T-helper 1 cell treated with Interleukin-12 subunit alpha and Interleukin-12 subunit beta and Interleukin-4 antibody, amounts not matched to agents 30 μg/mL and 1 μg/mL, for 36 hours (primary cell): ENCODE measurements around the gene DCHS1.

Source experiments
- H3K27ac Mint-ChIP-seq: one replicate; pipeline ENCODE4 v1.8.0; 2021; ENCODE audit warnings: mild to moderate bottlenecking, mixed read lengths
- H3K27me3 Mint-ChIP-seq: one replicate; pipeline ENCODE4 v1.8.0; 2021; ENCODE audit warnings: low read depth, mixed read lengths
- H3K36me3 Mint-ChIP-seq: one replicate; pipeline ENCODE4 v1.8.0; 2021; ENCODE audit warnings: low read depth, mixed read lengths
- H3K4me1 Mint-ChIP-seq: one replicate; pipeline ENCODE4 v1.8.0; 2021; ENCODE audit warnings: low read depth, mixed read lengths
- H3K4me3 Mint-ChIP-seq: one replicate; pipeline ENCODE4 v1.8.0; 2021; ENCODE audit warnings: mild to moderate bottlenecking, moderate library complexity, mixed read lengths
- H3K9me3 Mint-ChIP-seq: one replicate; pipeline ENCODE4 v1.8.0; 2021; ENCODE audit warnings: mixed read lengths

Gene DCHS1

DNA sequence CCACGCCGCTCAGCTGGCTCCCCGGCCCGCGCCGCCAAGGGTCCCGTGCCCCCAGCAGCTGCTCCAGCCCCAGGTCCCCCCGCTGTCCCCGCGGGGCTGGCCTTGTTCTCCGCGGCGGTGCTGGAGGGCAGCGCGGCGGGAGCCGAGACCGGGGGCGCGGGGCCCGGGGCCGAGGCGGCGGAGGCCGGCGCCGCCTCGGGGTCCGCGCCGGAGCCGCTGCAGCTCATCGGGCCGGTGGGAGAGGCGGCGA, 43.7 kb downstream of the DCHS1 start:
- H3K9me3 Mint-ChIP-seq: no peaks in the 10 kb centered on the region
- H3K36me3 Mint-ChIP-seq: peaks cover 47% of the 10 kb centered on the region
- peaks cover 35% of the 10 kb centered on the region for H3K4me1 Mint-ChIP-seq
- peak overlapping the region; percentile 95 for H3K27ac Mint-ChIP-seq
- peak overlapping the region; percentile 95 for H3K4me3 Mint-ChIP-seq
- H3K27me3 Mint-ChIP-seq: no peaks in the 10 kb centered on the region

DNA sequence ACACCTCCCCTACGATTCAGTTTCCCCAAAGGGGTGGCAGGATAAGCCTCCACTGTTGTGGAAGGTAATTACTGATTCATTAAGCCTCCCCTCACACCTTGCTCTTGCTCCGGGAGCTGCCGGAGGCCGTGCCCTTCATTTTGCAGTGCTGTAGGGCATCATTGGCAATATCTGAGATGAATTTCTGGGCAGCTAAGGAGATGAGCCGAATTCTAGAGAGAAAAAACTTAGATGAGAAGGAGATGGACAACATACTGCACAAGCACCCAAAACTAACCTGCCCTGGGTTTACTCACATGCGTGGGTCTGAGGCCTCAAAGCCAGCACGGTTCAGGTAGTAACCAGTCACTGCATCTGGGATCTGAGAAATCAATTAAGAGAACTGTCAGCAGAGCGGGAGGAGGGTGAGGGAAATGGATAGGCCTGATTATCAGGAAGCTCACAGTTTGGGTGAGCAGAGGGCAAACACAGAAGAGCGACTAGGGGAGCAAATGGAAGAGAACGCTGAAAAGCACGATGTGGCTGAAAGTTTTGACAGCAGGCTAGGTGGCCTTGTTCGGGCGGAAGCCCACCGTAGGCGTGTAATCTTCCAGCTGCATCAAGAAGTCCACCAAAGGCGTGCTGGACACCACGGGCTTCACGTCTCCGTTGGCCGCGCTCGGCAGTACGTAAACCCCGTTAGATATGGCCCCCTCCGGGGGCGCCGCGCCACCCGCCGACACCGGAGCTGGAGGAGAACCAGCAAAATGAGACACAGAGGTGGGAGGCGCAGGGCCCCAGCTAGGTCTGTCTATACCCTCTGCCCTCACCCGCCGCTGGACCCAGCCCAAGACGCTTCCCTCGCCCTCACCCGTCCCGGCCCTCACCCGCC, 44.3 kb downstream of the DCHS1 start:
- peak overlapping the region; percentile 95 for H3K4me3 Mint-ChIP-seq
- H3K36me3 Mint-ChIP-seq: peaks cover 45% of the 10 kb centered on the region
- peaks cover 37% of the 10 kb centered on the region for H3K4me1 Mint-ChIP-seq
- no peaks in the 10 kb centered on the region for H3K27me3 Mint-ChIP-seq
- peak overlapping the region; percentile 95 for H3K27ac Mint-ChIP-seq
- no peaks in the 10 kb centered on the region for H3K9me3 Mint-ChIP-seq

DNA sequence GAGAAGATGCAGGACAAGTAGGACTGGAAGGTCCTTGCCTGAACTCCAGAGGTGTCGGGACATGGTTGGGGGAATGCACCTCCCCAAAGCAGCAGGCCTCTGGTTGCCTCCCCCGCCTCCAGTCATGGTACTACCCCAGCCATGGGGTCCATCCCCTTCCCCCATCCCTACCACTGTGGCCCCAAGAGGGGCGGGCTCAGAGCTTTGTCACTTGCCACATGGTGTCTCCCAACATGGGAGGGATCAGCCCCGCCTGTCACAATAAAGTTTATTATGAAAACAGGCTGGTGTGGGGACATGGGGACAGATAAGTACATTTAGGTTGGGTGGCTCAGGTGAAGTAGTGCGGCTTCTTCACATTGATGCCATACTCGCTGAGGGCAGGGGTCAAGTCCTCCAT, 45.0 kb downstream of the DCHS1 start:
- no peaks in the 10 kb centered on the region for H3K9me3 Mint-ChIP-seq
- no peaks in the 10 kb centered on the region for H3K27me3 Mint-ChIP-seq
- H3K4me3 Mint-ChIP-seq: peak overlapping the region; percentile 95
- H3K36me3 Mint-ChIP-seq: peaks cover 43% of the 10 kb centered on the region
- H3K4me1 Mint-ChIP-seq: peaks cover 38% of the 10 kb centered on the region
- peak overlapping the region; percentile 16 for H3K27ac Mint-ChIP-seq

DNA sequence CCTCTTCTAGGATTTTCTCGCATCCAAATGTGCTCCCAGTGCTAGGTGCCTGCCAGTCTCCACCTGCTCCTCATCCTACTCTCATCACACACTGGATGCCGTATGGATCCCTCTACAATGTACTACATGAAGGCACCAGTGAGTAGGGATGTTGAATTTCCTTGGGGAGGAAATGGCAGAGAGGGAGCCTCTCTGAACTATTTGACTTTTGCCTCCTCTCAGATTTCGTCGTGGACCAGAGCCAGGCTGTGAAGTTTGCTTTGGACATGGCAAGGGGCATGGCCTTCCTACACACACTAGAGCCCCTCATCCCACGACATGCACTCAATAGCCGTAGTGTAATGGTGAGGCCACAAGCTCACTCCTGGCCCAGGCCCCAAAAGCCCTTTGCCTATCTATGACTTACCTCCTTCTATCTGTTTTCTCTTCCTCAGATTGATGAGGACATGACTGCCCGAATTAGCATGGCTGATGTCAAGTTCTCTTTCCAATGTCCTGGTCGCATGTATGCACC, 46.0 kb downstream of the DCHS1 start:
- no peaks in the 10 kb centered on the region for H3K9me3 Mint-ChIP-seq
- H3K27me3 Mint-ChIP-seq: no peaks in the 10 kb centered on the region
- peaks cover 39% of the 10 kb centered on the region for H3K4me1 Mint-ChIP-seq
- H3K36me3 Mint-ChIP-seq: peaks cover 36% of the 10 kb centered on the region
- no peak overlapping the region for H3K27ac Mint-ChIP-seq
- H3K4me3 Mint-ChIP-seq: peak overlapping the region; percentile 20

DNA sequence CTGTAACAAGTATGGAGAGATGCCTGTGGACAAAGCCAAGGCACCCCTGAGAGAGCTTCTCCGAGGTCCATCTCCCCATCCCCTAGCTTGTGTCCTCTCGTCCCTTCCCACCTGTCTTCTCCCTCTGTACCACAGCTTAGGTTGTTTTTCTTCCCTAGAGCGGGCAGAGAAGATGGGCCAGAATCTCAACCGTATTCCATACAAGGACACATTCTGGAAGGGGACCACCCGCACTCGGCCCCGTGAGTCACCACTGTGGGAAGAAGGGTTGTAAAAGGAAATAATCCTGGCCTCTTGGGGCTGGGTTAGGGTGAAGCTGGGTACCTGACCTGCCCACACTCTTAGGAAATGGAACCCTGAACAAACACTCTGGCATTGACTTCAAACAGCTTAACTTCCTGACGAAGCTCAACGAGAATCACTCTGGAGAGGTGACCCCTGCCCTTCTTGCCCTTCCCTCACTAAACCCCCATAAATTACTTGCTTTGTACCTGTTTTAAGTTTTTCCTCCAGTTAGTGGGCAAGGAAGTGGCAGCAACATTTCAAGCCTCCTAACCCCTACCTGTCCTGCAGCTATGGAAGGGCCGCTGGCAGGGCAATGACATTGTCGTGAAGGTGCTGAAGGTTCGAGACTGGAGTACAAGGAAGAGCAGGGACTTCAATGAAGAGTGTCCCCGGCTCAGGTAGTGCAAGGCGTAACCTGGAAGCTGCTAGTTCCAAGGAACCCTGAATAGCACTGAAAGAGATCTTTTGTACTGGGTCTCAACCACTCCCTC, 46.7 kb downstream of the DCHS1 start:
- Mint-ChIP-seq H3K4me3 (no peak overlapping the region), H3K27me3 (no peaks in the 10 kb centered on the region), H3K4me1 (peaks cover 39% of the 10 kb centered on the region), H3K36me3 (peaks cover 36% of the 10 kb centered on the region), H3K9me3 (no peaks in the 10 kb centered on the region), H3K27ac (no peak overlapping the region)

DNA sequence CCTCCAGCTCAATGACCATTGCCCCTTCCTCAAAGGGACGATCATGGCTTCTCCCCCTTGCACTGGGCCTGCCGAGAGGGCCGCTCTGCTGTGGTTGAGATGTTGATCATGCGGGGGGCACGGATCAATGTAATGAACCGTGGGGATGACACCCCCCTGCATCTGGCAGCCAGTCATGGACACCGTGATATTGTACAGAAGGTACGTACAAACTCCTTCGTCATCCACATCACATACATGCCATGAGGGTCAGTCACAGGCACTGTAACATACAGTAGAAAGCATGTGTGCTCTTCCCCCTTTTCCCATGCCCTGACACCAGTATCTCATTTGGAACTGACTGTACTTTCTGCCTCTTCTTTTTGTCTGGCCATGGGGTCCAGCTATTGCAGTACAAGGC, 47.6 kb downstream of the DCHS1 start:
- no peak overlapping the region for H3K27ac Mint-ChIP-seq
- H3K4me1 Mint-ChIP-seq: peaks cover 39% of the 10 kb centered on the region
- H3K27me3 Mint-ChIP-seq: no peaks in the 10 kb centered on the region
- peaks cover 36% of the 10 kb centered on the region for H3K36me3 Mint-ChIP-seq
- no peaks in the 10 kb centered on the region for H3K9me3 Mint-ChIP-seq
- H3K4me3 Mint-ChIP-seq: no peak overlapping the region

DNA sequence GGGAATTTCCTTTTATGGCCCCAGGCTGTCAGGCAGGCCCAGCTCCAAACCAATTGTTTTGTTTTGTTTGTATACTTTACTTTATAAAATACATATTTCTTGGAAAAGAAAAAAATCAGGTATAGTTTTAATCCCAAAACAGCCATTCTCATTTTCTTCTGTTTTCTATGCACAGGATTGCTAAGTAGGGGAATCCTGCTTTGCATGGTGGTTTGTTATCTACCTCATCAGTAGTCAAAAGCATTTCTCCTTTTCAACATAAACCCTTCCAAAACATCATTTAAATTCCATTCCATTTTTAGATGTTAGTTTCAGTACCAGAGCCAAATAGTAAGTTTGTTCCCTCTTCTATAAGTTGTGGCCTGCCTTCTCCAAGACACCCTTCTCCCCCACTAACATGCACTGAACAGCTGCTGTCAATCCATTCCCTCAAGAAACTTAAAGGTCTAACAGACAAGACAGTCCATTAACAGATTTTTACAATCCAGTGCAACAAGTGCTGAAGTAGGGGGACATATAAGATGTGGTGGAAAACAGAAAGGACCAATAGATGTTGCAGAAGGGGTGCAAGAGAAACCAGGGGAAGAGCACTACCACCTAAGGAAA, 48.3 kb downstream of the DCHS1 start:
- H3K9me3 Mint-ChIP-seq: no peaks in the 10 kb centered on the region
- H3K4me3 Mint-ChIP-seq: peak overlapping the region; percentile 60
- H3K4me1 Mint-ChIP-seq: peaks cover 39% of the 10 kb centered on the region
- no peaks in the 10 kb centered on the region for H3K27me3 Mint-ChIP-seq
- peaks cover 36% of the 10 kb centered on the region for H3K36me3 Mint-ChIP-seq
- peak overlapping the region; percentile 80 for H3K27ac Mint-ChIP-seq

DNA sequence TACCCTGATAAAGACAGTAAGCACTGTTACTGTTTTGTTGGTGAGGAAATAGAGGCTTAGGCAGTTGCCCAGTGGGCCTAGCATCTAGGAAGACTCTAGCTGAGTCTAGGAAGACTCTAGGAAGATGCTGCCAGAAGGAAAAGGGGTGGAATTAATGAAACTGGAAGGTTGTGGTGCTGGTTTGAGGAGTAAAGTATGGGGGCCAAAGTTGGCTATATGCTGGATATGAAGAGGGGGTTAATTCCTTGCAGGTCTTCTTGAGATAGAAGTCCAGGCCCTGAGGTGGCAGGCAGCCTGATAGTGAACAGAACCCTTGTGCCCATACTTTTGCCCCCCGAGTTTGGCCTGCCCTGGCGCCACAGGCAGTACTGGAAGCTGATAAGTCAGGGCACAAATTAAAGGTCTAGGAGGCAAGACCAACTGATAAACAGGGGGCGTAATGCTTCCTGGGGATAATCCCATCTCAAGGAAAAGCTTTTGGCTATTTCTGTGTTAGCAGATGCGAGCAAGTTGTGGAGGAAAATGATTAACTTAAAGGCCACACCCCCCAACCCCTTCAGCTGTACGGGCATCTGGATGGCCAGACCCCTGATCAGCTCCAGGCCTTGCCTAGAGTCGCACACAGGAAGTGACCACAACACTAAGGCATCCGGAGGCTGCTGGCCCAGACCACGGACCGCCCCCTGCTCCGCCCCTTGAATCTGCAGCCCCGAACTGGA, 49.0 kb downstream of the DCHS1 start:
- peaks cover 40% of the 10 kb centered on the region for H3K36me3 Mint-ChIP-seq
- peaks cover 39% of the 10 kb centered on the region for H3K4me1 Mint-ChIP-seq
- H3K9me3 Mint-ChIP-seq: no peaks in the 10 kb centered on the region
- no peaks in the 10 kb centered on the region for H3K27me3 Mint-ChIP-seq
- peak overlapping the region; percentile 80 for H3K27ac Mint-ChIP-seq
- no peak overlapping the region for H3K4me3 Mint-ChIP-seq

DNA sequence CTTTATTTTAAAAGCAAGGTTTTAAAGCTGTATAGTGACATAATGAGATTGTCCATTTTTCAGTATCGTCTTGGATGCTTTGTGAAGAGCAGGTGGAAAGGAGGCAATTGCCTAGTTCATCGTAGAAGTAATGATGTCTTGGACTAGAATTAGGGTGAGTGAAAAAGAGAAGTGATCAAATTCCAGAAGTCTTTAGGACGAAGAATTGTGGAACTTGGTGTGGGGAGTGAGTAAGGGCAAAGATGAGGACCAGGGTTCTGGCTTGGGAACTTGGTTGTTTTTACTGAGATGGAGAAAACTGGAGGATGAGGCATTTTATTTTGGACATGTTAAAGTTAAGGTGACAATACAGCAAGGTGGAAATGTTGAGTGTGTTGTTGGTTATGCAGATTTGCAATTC, 50.8 kb downstream of the DCHS1 start:
- Mint-ChIP-seq H3K27ac (no peak overlapping the region), H3K9me3 (no peaks in the 10 kb centered on the region), H3K4me1 (peaks cover 30% of the 10 kb centered on the region), H3K4me3 (no peak overlapping the region), H3K27me3 (no peaks in the 10 kb centered on the region), H3K36me3 (peaks cover 28% of the 10 kb centered on the region)

DNA sequence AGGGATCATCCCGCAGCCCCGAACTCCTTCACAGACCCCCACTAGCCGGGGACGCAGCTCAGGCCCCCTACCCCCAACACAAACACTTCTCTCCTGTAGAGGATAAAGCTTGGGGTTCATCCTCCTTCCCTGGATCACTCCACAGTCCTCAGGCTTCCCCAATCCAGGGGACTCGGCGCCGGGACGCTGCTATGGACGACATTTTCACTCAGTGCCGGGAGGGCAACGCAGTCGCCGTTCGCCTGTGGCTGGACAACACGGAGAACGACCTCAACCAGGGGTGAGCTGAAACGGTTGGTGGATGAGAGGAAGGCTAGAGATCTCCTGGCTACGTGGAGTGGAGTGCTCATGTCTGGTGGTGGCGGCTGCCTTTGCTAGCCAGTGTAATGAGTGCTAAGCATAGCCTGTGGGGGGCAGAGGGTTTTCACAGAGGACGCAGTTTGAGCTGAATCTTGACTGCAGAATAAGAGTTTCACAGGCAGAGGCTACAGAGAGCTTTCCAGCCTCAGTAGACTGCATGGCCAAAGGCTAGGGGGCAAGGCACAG, 51.5 kb downstream of the DCHS1 start:
- H3K27me3 Mint-ChIP-seq: no peaks in the 10 kb centered on the region
- H3K9me3 Mint-ChIP-seq: no peaks in the 10 kb centered on the region
- H3K27ac Mint-ChIP-seq: no peak overlapping the region
- H3K4me1 Mint-ChIP-seq: peaks cover 31% of the 10 kb centered on the region
- H3K4me3 Mint-ChIP-seq: no peak overlapping the region
- peaks cover 28% of the 10 kb centered on the region for H3K36me3 Mint-ChIP-seq

DNA sequence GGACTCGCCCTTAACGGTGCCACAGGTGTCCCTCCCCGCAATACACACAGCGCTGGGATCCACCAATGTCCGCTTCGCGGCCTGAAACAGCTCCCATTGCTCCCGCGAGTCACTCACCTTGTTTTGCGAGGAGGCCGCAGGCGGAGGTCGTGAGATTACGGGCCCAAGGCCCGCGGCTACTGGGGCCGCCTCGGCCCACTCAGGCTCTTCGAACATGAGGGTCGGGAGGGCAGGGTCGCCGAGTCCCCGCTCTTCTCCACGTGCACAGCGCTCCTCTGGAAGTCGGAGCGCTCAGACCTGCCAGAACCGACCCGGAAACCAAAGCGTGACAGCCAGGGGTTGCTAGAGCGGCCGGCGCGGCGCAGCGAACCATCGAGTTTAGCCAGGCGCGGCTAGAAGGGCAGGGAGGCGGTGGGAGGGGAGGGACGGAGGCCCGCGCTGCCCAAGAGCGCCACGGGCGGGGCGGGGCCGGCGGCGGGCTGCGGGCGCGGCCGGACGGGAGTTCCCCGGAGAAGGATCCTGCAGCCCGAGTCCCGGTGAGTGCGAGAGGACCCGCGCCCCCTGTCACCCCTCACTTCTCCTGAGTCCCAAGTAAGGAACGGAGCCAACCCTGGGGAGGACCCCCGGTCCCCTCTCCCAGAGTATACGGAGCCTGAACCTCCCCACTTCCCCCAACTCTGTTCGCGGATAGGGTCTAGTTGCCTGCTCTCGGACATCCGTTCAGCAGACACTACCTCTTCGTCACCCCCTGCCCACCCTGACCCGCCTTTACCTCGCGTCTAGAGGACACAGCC, 52.1 kb downstream of the DCHS1 start, which contains the start of the genes ILK and RRP8:
Gene ILK (plus strand): TSS at position 488 of the 794 bp plus-strand sequence. CDS start 498 bp downstream, outside the sequence.
Gene RRP8 (minus strand): TSS at position 330 of the 794 bp plus-strand sequence. CDS start 114 bp downstream, at position 216.
- H3K9me3 Mint-ChIP-seq: no peaks in the 10 kb centered on the region
- H3K27me3 Mint-ChIP-seq: no peaks in the 10 kb centered on the region
- H3K36me3 Mint-ChIP-seq: peaks cover 26% of the 10 kb centered on the region
- H3K4me1 Mint-ChIP-seq: peaks cover 31% of the 10 kb centered on the region
- no peak within 1 kb of the TSS for H3K4me3 Mint-ChIP-seq
- no peak within 1 kb of the TSS for H3K27ac Mint-ChIP-seq

DNA sequence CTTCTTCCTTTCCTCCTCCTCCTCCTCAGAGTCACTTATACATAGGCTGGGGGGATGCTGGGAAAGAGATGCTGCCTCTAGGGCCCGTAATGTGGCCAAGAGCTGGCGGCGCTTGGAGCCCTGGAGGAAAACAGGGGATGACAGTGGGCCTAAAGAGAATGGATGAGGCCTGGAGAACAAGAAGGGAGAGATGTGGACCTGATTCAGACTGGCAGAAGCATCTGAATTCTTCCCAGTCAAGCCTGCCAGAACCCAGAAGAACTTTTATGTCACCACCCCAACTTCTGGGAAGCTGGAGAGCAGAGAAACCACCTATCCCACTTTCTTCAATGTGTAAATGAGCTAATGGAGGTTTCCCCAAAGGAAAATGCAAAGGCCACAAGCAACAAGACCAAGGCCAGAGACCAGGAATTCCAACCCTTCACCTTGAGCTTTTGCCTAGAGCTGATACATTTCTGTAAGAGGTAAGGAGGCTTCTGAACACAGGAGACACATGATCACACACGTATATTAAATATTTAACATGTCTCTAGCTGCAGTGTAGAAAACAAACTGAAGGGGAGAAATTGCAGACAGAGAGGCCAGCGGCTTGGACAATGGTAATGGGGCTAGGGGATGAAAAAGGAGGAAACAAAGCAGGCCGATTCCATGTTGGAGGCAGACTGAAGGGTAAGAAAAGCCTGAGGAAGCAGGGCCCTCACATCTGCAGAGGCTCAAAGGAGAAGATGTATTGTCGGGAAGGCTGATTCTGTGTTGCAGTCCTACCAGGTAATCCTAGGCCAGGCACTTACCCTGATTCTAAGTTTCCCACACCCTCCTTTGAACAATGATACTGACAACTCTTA, 53.3 kb downstream of the DCHS1 start:
- Mint-ChIP-seq H3K27me3 (no peaks in the 10 kb centered on the region), H3K4me3 (no peak overlapping the region), H3K4me1 (peaks cover 24% of the 10 kb centered on the region), H3K9me3 (no peaks in the 10 kb centered on the region), H3K27ac (no peak overlapping the region), H3K36me3 (peaks cover 30% of the 10 kb centered on the region)
